Measurements from ENCODE around the gene FAF1.

FAF1 gene

GRCh38 chr1:50989694-50990093, 29.6 kb upstream of the FAF1 start:
- no peak overlapping the region for H3K4me3 ChIP-seq (replicated peaks; ENCODE audit: low read depth, low read length)
- H3K36me3 ChIP-seq (ENCODE audit: control insufficient read depth, insufficient read depth, low read length) = no peaks in the 10 kb centered on the region
- TF ChIP-seq CTCF (IDR thresholded peaks at IDR 0.05; ENCODE audit: insufficient read depth, low read length, poor library complexity, severe bottlenecking) = no peak
- no peak for DNase-seq (ENCODE audit: extremely low read depth, insufficient read length)
- H3K27me3 ChIP-seq (replicated peaks; ENCODE audit: control insufficient read depth, insufficient read depth, low read length) = no peaks in the 10 kb centered on the region

GRCh38 chr1:50986653-50987052, 26.6 kb upstream of the FAF1 start:
- TF ChIP-seq CTCF (IDR thresholded peaks at IDR 0.05; ENCODE audit: insufficient read depth, low read length, poor library complexity, severe bottlenecking) = no peak
- Histone ChIP-seq H3K36me3 (ENCODE audit: control insufficient read depth, insufficient read depth, low read length) (no peaks in the 10 kb centered on the region), H3K27me3 (replicated peaks; ENCODE audit: control insufficient read depth, insufficient read depth, low read length) (no peaks in the 10 kb centered on the region), H3K4me3 (replicated peaks; ENCODE audit: low read depth, low read length) (no peak overlapping the region)
- DNase-seq (ENCODE audit: extremely low read depth, insufficient read length) = no peak

GRCh38 chr1:50985094-50985493, 25.0 kb upstream of the FAF1 start:
- no peaks in the 10 kb centered on the region for H3K36me3 ChIP-seq (ENCODE audit: control insufficient read depth, insufficient read depth, low read length)
- no peak overlapping the region for H3K4me3 ChIP-seq (replicated peaks; ENCODE audit: low read depth, low read length)
- no peak for TF ChIP-seq CTCF (IDR thresholded peaks at IDR 0.05; ENCODE audit: insufficient read depth, low read length, poor library complexity, severe bottlenecking)
- no peak for DNase-seq (ENCODE audit: extremely low read depth, insufficient read length)
- no peaks in the 10 kb centered on the region for H3K27me3 ChIP-seq (replicated peaks; ENCODE audit: control insufficient read depth, insufficient read depth, low read length)

- H3K27me3 ChIP-seq (replicated peaks; ENCODE audit: control insufficient read depth, insufficient read depth, low read length) = no peaks in the 10 kb centered on the region
- no peak overlapping the region for H3K4me3 ChIP-seq (replicated peaks; ENCODE audit: low read depth, low read length)
- no peak for TF ChIP-seq CTCF (IDR thresholded peaks at IDR 0.05; ENCODE audit: insufficient read depth, low read length, poor library complexity, severe bottlenecking)
- DNase-seq (ENCODE audit: extremely low read depth, insufficient read length) = no peak
- no peaks in the 10 kb centered on the region for H3K36me3 ChIP-seq (ENCODE audit: control insufficient read depth, insufficient read depth, low read length)
Measured at GRCh38 chr1:50983219-50983802, 23.2 kb upstream of the FAF1 start.

- TF ChIP-seq CTCF (IDR thresholded peaks at IDR 0.05; ENCODE audit: insufficient read depth, low read length, poor library complexity, severe bottlenecking) = no peak
- DNase-seq (ENCODE audit: extremely low read depth, insufficient read length) = no peak
- Histone ChIP-seq H3K36me3 (ENCODE audit: control insufficient read depth, insufficient read depth, low read length) (no peaks in the 10 kb centered on the region), H3K27me3 (replicated peaks; ENCODE audit: control insufficient read depth, insufficient read depth, low read length) (no peaks in the 10 kb centered on the region), H3K4me3 (replicated peaks; ENCODE audit: low read depth, low read length) (no peak overlapping the region)
Measured at GRCh38 chr1:50982611-50983010, 22.5 kb upstream of the FAF1 start.

- no peaks in the 10 kb centered on the region for H3K36me3 ChIP-seq (ENCODE audit: control insufficient read depth, insufficient read depth, low read length)
- no peaks in the 10 kb centered on the region for H3K27me3 ChIP-seq (replicated peaks; ENCODE audit: control insufficient read depth, insufficient read depth, low read length)
- no peak for DNase-seq (ENCODE audit: extremely low read depth, insufficient read length)
- TF ChIP-seq CTCF (IDR thresholded peaks at IDR 0.05; ENCODE audit: insufficient read depth, low read length, poor library complexity, severe bottlenecking) = no peak
- no peak overlapping the region for H3K4me3 ChIP-seq (replicated peaks; ENCODE audit: low read depth, low read length)
Measured at GRCh38 chr1:50981741-50982140, 21.7 kb upstream of the FAF1 start.
